ENCODE data around the gene CELSR1. TPM values are rescaled to one million over a fixed set of nuclear protein-coding genes. Genes with fewer than 3 reads are reported as not detected.
"Not testable (repeated sequence)": the region's sequence is repeated elsewhere in the genome, so short reads cannot be mapped to it uniquely, and the experiment has no call there.

Gene CELSR1
- polyA plus RNA-seq, 3 donors: 0.61 to 1.9 (median 1.2) TPM

GRCh38 chr22:46521994-46522393 is 15.4 kb downstream of the CELSR1 start:
- no peak overlapping the region for H3K27ac ChIP-seq (ENCODE audit: low read depth, low read length)
- WGBS, 3 donors: 83 to 90% (median 83%) methylated on average over 5 of the region's 5 CpGs

- WGBS, 3 donors: 90 to 93% (median 92%) methylated on average over 8 of the region's 8 CpGs
- H3K27ac ChIP-seq (ENCODE audit: low read depth, low read length): no peak overlapping the region
Measured at GRCh38 chr22:46520880-46521279, 16.5 kb downstream of the CELSR1 start.

GRCh38 chr22:46519377-46519776 is 18.0 kb downstream of the CELSR1 start:
- 89 to 95% (median 91%) methylated on average over 9 of the region's 9 CpGs for WGBS, 3 donors
- no peak overlapping the region for H3K27ac ChIP-seq (ENCODE audit: low read depth, low read length)

GRCh38 chr22:46518542-46519325 is 18.7 kb downstream of the CELSR1 start:
- 91 to 93% (median 91%) methylated on average over 25 of the region's 25 CpGs for WGBS, 3 donors
- H3K27ac ChIP-seq (ENCODE audit: low read depth, low read length): no peak overlapping the region

- WGBS, 3 donors: 92 to 95% (median 93%) methylated on average over 18 of the region's 18 CpGs
- no peak overlapping the region for H3K27ac ChIP-seq (ENCODE audit: low read depth, low read length)
Measured at GRCh38 chr22:46518038-46518437, 19.4 kb downstream of the CELSR1 start.

- H3K27ac ChIP-seq (ENCODE audit: low read depth, low read length): no peak overlapping the region
- WGBS, 3 donors: 60 to 77% (median 73%) methylated on average over 22 of the region's 22 CpGs
Measured at GRCh38 chr22:46517255-46517761, 20.1 kb downstream of the CELSR1 start.

GRCh38 chr22:46516638-46517037 is 20.8 kb downstream of the CELSR1 start:
- 70 to 82% (median 70%) methylated on average over 10 of the region's 10 CpGs for WGBS, 3 donors
- no peak overlapping the region for H3K27ac ChIP-seq (ENCODE audit: low read depth, low read length)

GRCh38 chr22:46516112-46516487 is 21.3 kb downstream of the CELSR1 start:
- WGBS, 3 donors: 89 to 100% (median 96%) methylated on average over 2 to 3 of the region's 5 CpGs

GRCh38 chr22:46515208-46516111 is 22.0 kb downstream of the CELSR1 start:
- H3K27ac ChIP-seq (ENCODE audit: low read depth, low read length): no peak overlapping the region
- WGBS, 3 donors: 87 to 89% (median 88%) methylated on average over 10 of the region's 10 CpGs

More at GRCh38 chr22:46516112-46516487, 21.3 kb downstream of the CELSR1 start:
- not testable (repeated sequence) for H3K27ac ChIP-seq (ENCODE audit: low read depth, low read length)

- H3K27ac ChIP-seq (ENCODE audit: low read depth, low read length): no peak overlapping the region
- WGBS, 3 donors: 73 to 85% (median 76%) methylated on average over 15 to 16 of the region's 16 CpGs
Measured at GRCh38 chr22:46514592-46515207, 22.7 kb downstream of the CELSR1 start.

GRCh38 chr22:46513908-46514550 is 23.4 kb downstream of the CELSR1 start:
- WGBS, 3 donors: 84 to 91% (median 90%) methylated on average over 16 of the region's 16 CpGs
- H3K27ac ChIP-seq (ENCODE audit: low read depth, low read length): no peak overlapping the region

- WGBS, 3 donors: 84 to 96% (median 93%) methylated on average over 11 of the region's 11 CpGs
- H3K27ac ChIP-seq (ENCODE audit: low read depth, low read length): no peak overlapping the region
Measured at GRCh38 chr22:46512683-46513082, 24.7 kb downstream of the CELSR1 start.

- 78 to 90% (median 83%) methylated on average over 11 of the region's 11 CpGs for WGBS, 3 donors
- H3K27ac ChIP-seq (ENCODE audit: low read depth, low read length): no peak overlapping the region
Measured at GRCh38 chr22:46512039-46512370, 25.4 kb downstream of the CELSR1 start.

GRCh38 chr22:46511151-46512038 is 26.0 kb downstream of the CELSR1 start:
- 77 to 88% (median 85%) methylated on average over 20 of the region's 20 CpGs for WGBS, 3 donors
- H3K27ac ChIP-seq (ENCODE audit: low read depth, low read length): no peak overlapping the region

- WGBS, 3 donors: 87 to 93% (median 89%) methylated on average over 16 of the region's 16 CpGs
- H3K27ac ChIP-seq (ENCODE audit: low read depth, low read length): no peak overlapping the region
Measured at GRCh38 chr22:46509416-46510089, 27.9 kb downstream of the CELSR1 start.

- WGBS, 3 donors: 58 to 67% (median 64%) methylated on average over 20 of the region's 20 CpGs
- no peak overlapping the region for H3K27ac ChIP-seq (ENCODE audit: low read depth, low read length)
Measured at GRCh38 chr22:46508491-46508999, 28.9 kb downstream of the CELSR1 start.

All from adipose tissue (tissue), 3 donors.